ENCODE results near the gene CENPO.

DNA sequence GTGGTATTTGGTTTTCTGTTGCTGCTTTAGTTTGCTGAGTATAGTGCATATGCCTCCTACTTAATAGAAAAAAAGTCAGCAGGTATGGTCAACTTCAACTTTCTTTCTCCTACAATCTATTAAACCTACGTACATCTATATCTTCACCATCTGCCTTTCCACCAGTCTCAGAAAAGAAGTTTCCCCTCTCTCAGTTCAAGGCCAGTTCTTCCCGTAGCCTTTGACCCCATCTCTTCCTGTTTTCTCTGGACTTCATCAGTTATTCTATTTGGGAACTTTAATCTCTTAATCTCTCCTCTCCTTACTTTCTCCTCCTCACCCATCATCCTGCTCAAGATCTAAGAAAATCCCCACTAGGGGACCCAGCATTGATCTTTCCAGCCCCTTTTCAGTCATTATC is 5.7 kb upstream of the CENPO start:
- TF ChIP-seq EZH2 (IDR thresholded peaks at IDR 0.05; ENCODE audit: low read length, missing control alignments), result no peak
- TF ChIP-seq, protein P1, sequence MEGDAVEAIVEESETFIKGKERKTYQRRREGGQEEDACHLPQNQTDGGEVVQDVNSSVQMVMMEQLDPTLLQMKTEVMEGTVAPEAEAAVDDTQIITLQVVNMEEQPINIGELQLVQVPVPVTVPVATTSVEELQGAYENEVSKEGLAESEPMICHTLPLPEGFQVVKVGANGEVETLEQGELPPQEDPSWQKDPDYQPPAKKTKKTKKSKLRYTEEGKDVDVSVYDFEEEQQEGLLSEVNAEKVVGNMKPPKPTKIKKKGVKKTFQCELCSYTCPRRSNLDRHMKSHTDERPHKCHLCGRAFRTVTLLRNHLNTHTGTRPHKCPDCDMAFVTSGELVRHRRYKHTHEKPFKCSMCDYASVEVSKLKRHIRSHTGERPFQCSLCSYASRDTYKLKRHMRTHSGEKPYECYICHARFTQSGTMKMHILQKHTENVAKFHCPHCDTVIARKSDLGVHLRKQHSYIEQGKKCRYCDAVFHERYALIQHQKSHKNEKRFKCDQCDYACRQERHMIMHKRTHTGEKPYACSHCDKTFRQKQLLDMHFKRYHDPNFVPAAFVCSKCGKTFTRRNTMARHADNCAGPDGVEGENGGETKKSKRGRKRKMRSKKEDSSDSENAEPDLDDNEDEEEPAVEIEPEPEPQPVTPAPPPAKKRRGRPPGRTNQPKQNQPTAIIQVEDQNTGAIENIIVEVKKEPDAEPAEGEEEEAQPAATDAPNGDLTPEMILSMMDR (conservative IDR thresholded peaks at IDR 0.05 in 1 of 2, IDR thresholded peaks at IDR 0.05 in 1 of 2; ENCODE audit: low read depth in 1 of 2, low read length in 2 of 2), result no peak

Measured in fibroblast of lung (primary cell).